ENCODE data around the gene ECD.
A peak's percentile ranks its signal among the peaks of the same experiment; 100 is the strongest.
"Not testable (repeated sequence)": the region's sequence is repeated elsewhere in the genome, so short reads cannot be mapped to it uniquely, and the experiment has no call there.

The ECD gene

GRCh38 chr10:73159038-73159648 lies 8.7 kb downstream of the ECD start:
- DNase-seq (ENCODE audit: low read depth in 2 of 2) = peak; percentile 17 to 19

- DNase-seq (ENCODE audit: low read depth in 2 of 2) = no peak
These were observed 11.8 kb downstream of the ECD start for GRCh38 chr10:73156054-73156453.

GRCh38 chr10:73152009-73152408 lies 15.8 kb downstream of the ECD start:
- DNase-seq (ENCODE audit: low read depth in 2 of 2) = no peak

GRCh38 chr10:73150633-73151413 lies 17.0 kb downstream of the ECD start:
- DNase-seq (ENCODE audit: low read depth in 2 of 2) = not testable (repeated sequence)

GRCh38 chr10:73141603-73142002 lies 26.2 kb downstream of the ECD start:
- no peak for DNase-seq (ENCODE audit: low read depth in 2 of 2)

GRCh38 chr10:73139251-73139650 lies 28.6 kb downstream of the ECD start:
- DNase-seq (ENCODE audit: low read depth in 2 of 2) = no peak

- no peak for DNase-seq (ENCODE audit: low read depth in 2 of 2)
These were observed 31.2 kb downstream of the ECD start for GRCh38 chr10:73136627-73137026.

- no peak for DNase-seq (ENCODE audit: low read depth in 2 of 2)
These were observed 33.1 kb downstream of the ECD start for GRCh38 chr10:73134727-73135126.

- DNase-seq (ENCODE audit: low read depth in 2 of 2) = no peak
These were observed 35.7 kb downstream of the ECD start for GRCh38 chr10:73131913-73132686.

GRCh38 chr10:73131301-73131700 lies 36.5 kb downstream of the ECD start:
- no peak for DNase-seq (ENCODE audit: low read depth in 2 of 2)

- no peak for DNase-seq (ENCODE audit: low read depth in 2 of 2)
These were observed 41.5 kb downstream of the ECD start for GRCh38 chr10:73126343-73126742.

GRCh38 chr10:73119952-73120351 lies 47.9 kb downstream of the ECD start:
- DNase-seq (ENCODE audit: low read depth in 2 of 2) = no peak

- DNase-seq (ENCODE audit: low read depth in 2 of 2) = no peak
These were observed 48.4 kb downstream of the ECD start for GRCh38 chr10:73119457-73119856.

- no peak for DNase-seq (ENCODE audit: low read depth in 2 of 2)
These were observed 49.6 kb downstream of the ECD start for GRCh38 chr10:73117976-73118743.

- no peak for DNase-seq (ENCODE audit: low read depth in 2 of 2)
These were observed 51.8 kb downstream of the ECD start for GRCh38 chr10:73116017-73116416.

- no peak for DNase-seq (ENCODE audit: low read depth in 2 of 2)
These were observed 54.3 kb downstream of the ECD start for GRCh38 chr10:73113551-73113950.

- not testable (repeated sequence) for DNase-seq (ENCODE audit: low read depth in 2 of 2)
These were observed 55.8 kb downstream of the ECD start for GRCh38 chr10:73112032-73112431.

- peak; percentile 6 for DNase-seq (ENCODE audit: low read depth in 2 of 2)
These were observed 57.4 kb downstream of the ECD start, which contains the start of gene NUDT13 for GRCh38 chr10:73110345-73110849. Gene NUDT13, plus strand, starts transcription at chr10:73110455. Its CDS starts 3,911 bp downstream, at chr10:73114366.

- not testable (repeated sequence) for DNase-seq (ENCODE audit: low read depth in 2 of 2)
These were observed 58.6 kb downstream of the ECD start for GRCh38 chr10:73109248-73109652.

GRCh38 chr10:73106301-73106700 lies 61.5 kb downstream of the ECD start:
- no peak for DNase-seq (ENCODE audit: low read depth in 2 of 2)

GRCh38 chr10:73099141-73099540 lies 68.7 kb downstream of the ECD start:
- DNase-seq (ENCODE audit: low read depth in 2 of 2) = no peak

GRCh38 chr10:73097305-73097670 lies 70.5 kb downstream of the ECD start:
- no peak for DNase-seq (ENCODE audit: low read depth in 2 of 2)
